ENCODE results near the gene UBN1. TPM values are rescaled to one million over a fixed set of nuclear protein-coding genes. Genes with fewer than 3 reads are reported as not detected.

The UBN1 gene
- polyA plus RNA-seq, 3 donors, result 5.3 to 24.5 (median 7.3) TPM

DNA sequence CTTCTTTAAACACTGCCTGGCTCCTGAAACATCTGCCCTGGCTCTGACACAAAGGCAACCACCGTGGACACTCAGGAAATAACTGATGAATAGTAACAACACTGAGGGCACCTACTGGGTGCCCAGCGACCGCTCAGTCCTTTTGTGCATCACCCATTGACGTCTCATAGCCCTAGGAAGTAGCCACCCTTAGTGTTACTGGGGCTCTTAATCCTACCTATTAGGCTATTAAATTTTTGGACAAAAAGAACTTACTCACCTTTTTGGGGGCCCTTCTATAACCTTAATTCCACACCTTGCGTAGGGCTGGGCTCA is 78.0 kb downstream of the UBN1 start:
- H3K36me3 Mint-ChIP-seq, result peaks cover 0 to 1% of the 10 kb centered on the region in 2 donors
- Histone ChIP-seq H3K4me1 (ENCODE audit: control insufficient read depth in 1 of 2, insufficient read depth in 2 of 2, low read length in 2 of 2) (no peaks in the 10 kb centered on the region), H3K9ac (ENCODE audit: insufficient read depth, low read length, poor library complexity, severe bottlenecking) (no peak overlapping the region), H3K27me3 (ENCODE audit: control insufficient read depth in 2 of 2, insufficient read depth in 2 of 2, low read length in 2 of 2) (no peaks in the 10 kb centered on the region), H3K9me3 (replicated peaks in 1 of 2; ENCODE audit: control insufficient read depth in 1 of 2, insufficient read depth in 1 of 2, low read length in 2 of 2) (peaks cover 21 to 22% of the 10 kb centered on the region in 2 donors), H2AFZ (ENCODE audit: insufficient read depth, low read depth, low read length, poor library complexity, severe bottlenecking) (no peak overlapping the region), H3K79me2 (ENCODE audit: insufficient read depth, low read length) (no peaks in the 10 kb centered on the region), H3K4me3 (replicated peaks in 1 of 3; ENCODE audit: low read depth in 2 of 3, low read length in 3 of 3) (no peak overlapping the region), H3K27ac (ENCODE audit: low read depth in 1 of 2, low read length in 2 of 2) (no peak overlapping the region), H3K36me3 (replicated peaks in 1 of 2; ENCODE audit: control insufficient read depth in 1 of 2, insufficient read depth in 2 of 2, low read length in 2 of 2) (no peaks in the 10 kb centered on the region), H4K20me1 (ENCODE audit: insufficient read depth, low read length) (no peaks in the 10 kb centered on the region), H3K4me2 (replicated peaks; ENCODE audit: extremely low read depth, low read length, poor library complexity, severe bottlenecking) (no peak overlapping the region)
- no peak for DNase-seq
- H3K27ac Mint-ChIP-seq, result no peak overlapping the region
- WGBS (ENCODE audit: insufficient coverage), result 91% methylated on average over 4 of the region's 5 CpGs
- H3K4me3 Mint-ChIP-seq, result no peak overlapping the region
- peaks cover 15 to 28% (median 24%) of the 10 kb centered on the region in 7 donors for H3K9me3 Mint-ChIP-seq
- no peaks in the 10 kb centered on the region for H3K4me1 Mint-ChIP-seq
- intact Hi-C loops (cut with micrococcal nuclease), result no loop called here
- peaks cover 4 to 26% (median 9%) of the 10 kb centered on the region in 3 donors for H3K27me3 Mint-ChIP-seq (ENCODE audit: low read depth in 3 of 3)
- TF ChIP-seq, protein P1, sequence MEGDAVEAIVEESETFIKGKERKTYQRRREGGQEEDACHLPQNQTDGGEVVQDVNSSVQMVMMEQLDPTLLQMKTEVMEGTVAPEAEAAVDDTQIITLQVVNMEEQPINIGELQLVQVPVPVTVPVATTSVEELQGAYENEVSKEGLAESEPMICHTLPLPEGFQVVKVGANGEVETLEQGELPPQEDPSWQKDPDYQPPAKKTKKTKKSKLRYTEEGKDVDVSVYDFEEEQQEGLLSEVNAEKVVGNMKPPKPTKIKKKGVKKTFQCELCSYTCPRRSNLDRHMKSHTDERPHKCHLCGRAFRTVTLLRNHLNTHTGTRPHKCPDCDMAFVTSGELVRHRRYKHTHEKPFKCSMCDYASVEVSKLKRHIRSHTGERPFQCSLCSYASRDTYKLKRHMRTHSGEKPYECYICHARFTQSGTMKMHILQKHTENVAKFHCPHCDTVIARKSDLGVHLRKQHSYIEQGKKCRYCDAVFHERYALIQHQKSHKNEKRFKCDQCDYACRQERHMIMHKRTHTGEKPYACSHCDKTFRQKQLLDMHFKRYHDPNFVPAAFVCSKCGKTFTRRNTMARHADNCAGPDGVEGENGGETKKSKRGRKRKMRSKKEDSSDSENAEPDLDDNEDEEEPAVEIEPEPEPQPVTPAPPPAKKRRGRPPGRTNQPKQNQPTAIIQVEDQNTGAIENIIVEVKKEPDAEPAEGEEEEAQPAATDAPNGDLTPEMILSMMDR (IDR thresholded peaks at IDR 0.05), result no peak

DNA sequence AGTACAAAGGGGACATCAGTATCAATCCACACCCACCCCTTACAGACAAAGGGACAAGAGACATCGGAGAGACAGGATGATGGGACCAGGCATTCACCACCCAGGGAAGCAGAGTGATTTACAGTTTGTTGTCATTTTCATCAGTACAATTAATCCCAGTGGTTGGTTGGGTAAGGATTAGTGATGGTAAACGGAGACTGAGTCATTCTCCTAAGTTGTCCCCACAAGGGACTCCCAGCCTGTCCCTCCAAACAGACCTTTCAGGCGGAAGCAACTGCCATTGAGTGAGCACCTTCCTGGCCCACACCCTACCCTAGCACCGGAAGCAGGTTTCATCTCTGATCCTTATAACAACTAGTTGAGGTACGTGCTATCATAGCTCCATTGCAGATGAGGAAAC is 78.5 kb downstream of the UBN1 start:
- Histone ChIP-seq H3K36me3 (replicated peaks in 1 of 2; ENCODE audit: control insufficient read depth in 1 of 2, insufficient read depth in 2 of 2, low read length in 2 of 2) (no peaks in the 10 kb centered on the region), H3K27ac (ENCODE audit: low read depth in 1 of 2, low read length in 2 of 2) (no peak overlapping the region), H3K9me3 (replicated peaks in 1 of 2; ENCODE audit: control insufficient read depth in 1 of 2, insufficient read depth in 1 of 2, low read length in 2 of 2) (peaks cover 21 to 22% of the 10 kb centered on the region in 2 donors), H3K4me1 (ENCODE audit: control insufficient read depth in 1 of 2, insufficient read depth in 2 of 2, low read length in 2 of 2) (no peaks in the 10 kb centered on the region), H4K20me1 (ENCODE audit: insufficient read depth, low read length) (no peaks in the 10 kb centered on the region), H3K27me3 (ENCODE audit: control insufficient read depth in 2 of 2, insufficient read depth in 2 of 2, low read length in 2 of 2) (no peaks in the 10 kb centered on the region), H2AFZ (ENCODE audit: insufficient read depth, low read depth, low read length, poor library complexity, severe bottlenecking) (no peak overlapping the region), H3K4me3 (replicated peaks in 1 of 3; ENCODE audit: low read depth in 2 of 3, low read length in 3 of 3) (no peak overlapping the region), H3K79me2 (ENCODE audit: insufficient read depth, low read length) (no peaks in the 10 kb centered on the region), H3K9ac (ENCODE audit: insufficient read depth, low read length, poor library complexity, severe bottlenecking) (no peak overlapping the region), H3K4me2 (replicated peaks; ENCODE audit: extremely low read depth, low read length, poor library complexity, severe bottlenecking) (no peak overlapping the region)
- Mint-ChIP-seq H3K27ac (no peak overlapping the region), H3K4me3 (no peak overlapping the region), H3K27me3 (ENCODE audit: low read depth in 3 of 3) (peaks cover 4 to 29% (median 14%) of the 10 kb centered on the region in 3 donors), H3K4me1 (no peaks in the 10 kb centered on the region), H3K9me3 (peaks cover 15 to 28% (median 24%) of the 10 kb centered on the region in 7 donors), H3K36me3 (peaks cover 0 to 1% of the 10 kb centered on the region in 2 donors)
- TF ChIP-seq, protein P1 (IDR thresholded peaks at IDR 0.05), result no peak
- no peak for DNase-seq
- intact Hi-C loops (cut with micrococcal nuclease), result no loop called here
- WGBS (ENCODE audit: insufficient coverage), result no CpG with 5 or more reads among the region's 5 CpGs
